ENCODE data around the gene DUOX1. TPM values are rescaled to one million over a fixed set of nuclear protein-coding genes. Genes with fewer than 3 reads are reported as not detected.
A peak's percentile ranks its signal among the peaks of the same experiment; 100 is the strongest.
"Not testable (repeated sequence)": the region's sequence is repeated elsewhere in the genome, so short reads cannot be mapped to it uniquely, and the experiment has no call there.

DUOX1 gene
- total and polyA plus RNA-seq, 12 donors = 2.5 to 98.8 (median 23.6) TPM; not detected in 1

- intact Hi-C loops (cut with DNase I) = no loop called here
- TF ChIP-seq POLR2A (IDR thresholded peaks at IDR 0.05) = no peak
- TF ChIP-seq CTCF (IDR thresholded peaks at IDR 0.05) = no peak
- 91 to 94% (median 94%) methylated on average over 6 to 12 of the region's 12 CpGs for WGBS, 4 donors
These were observed 28.0 kb upstream of the DUOX1 start for GRCh38 chr15:45101749-45102148.

GRCh38 chr15:45102226-45102625 lies 27.6 kb upstream of the DUOX1 start:
- no peak for DNase-seq
- H3K4me1 ChIP-seq (replicated peaks in 1 of 2) = no peaks in the 10 kb centered on the region
- no peak overlapping the region for H3K27ac ChIP-seq
- intact Hi-C loops (cut with DNase I) = no loop called here
- no peak for TF ChIP-seq POLR2A (IDR thresholded peaks at IDR 0.05)
- no peak for TF ChIP-seq CTCF (IDR thresholded peaks at IDR 0.05)
- no peaks in the 10 kb centered on the region for H3K9me3 ChIP-seq (replicated peaks in 1 of 3)
- H3K4me3 ChIP-seq = no peak overlapping the region
- WGBS, 4 donors = 85 to 99% (median 91%) methylated on average over 3 to 6 of the region's 6 CpGs
- no peaks in the 10 kb centered on the region for H3K36me3 ChIP-seq (replicated peaks in 1 of 2)
- H3K27me3 ChIP-seq = no peaks in the 10 kb centered on the region

More at GRCh38 chr15:45101749-45102148, 28.0 kb upstream of the DUOX1 start:
- Histone ChIP-seq H3K9me3 (replicated peaks in 1 of 3) (no peaks in the 10 kb centered on the region), H3K27me3 (no peaks in the 10 kb centered on the region), H3K4me1 (replicated peaks in 1 of 2) (no peaks in the 10 kb centered on the region), H3K4me3 (no peak overlapping the region), H3K27ac (no peak overlapping the region), H3K36me3 (replicated peaks in 1 of 2) (no peaks in the 10 kb centered on the region)
- DNase-seq = no peak

- H3K27ac ChIP-seq; H3K27me3 ChIP-seq; H3K4me3 ChIP-seq; H3K4me1 ChIP-seq (replicated peaks in 1 of 2); H3K36me3 ChIP-seq (replicated peaks in 1 of 2); intact Hi-C loops (cut with DNase I); H3K9me3 ChIP-seq (replicated peaks in 1 of 3); DNase-seq: not testable (repeated sequence)
- 91 to 95% (median 94%) methylated on average over 5 to 9 of the region's 9 CpGs for WGBS, 4 donors
These were observed 25.6 kb upstream of the DUOX1 start for GRCh38 chr15:45104170-45104569.

GRCh38 chr15:45105586-45105985 lies 24.2 kb upstream of the DUOX1 start:
- no peak overlapping the region for H3K27ac ChIP-seq
- no peaks in the 10 kb centered on the region for H3K36me3 ChIP-seq (replicated peaks in 1 of 2)
- no peaks in the 10 kb centered on the region for H3K4me1 ChIP-seq (replicated peaks in 1 of 2)
- TF ChIP-seq CTCF (IDR thresholded peaks at IDR 0.05) (no peak), POLR2A (IDR thresholded peaks at IDR 0.05) (no peak)
- 87 to 98% (median 92%) methylated on average over 8 to 11 of the region's 11 CpGs for WGBS, 4 donors
- H3K9me3 ChIP-seq (replicated peaks in 1 of 3) = no peaks in the 10 kb centered on the region
- H3K27me3 ChIP-seq = peaks cover 8% of the 10 kb centered on the region
- intact Hi-C loops (cut with DNase I) = no loop called here
- DNase-seq = peak in 1 of 7 donors; percentile 2
- H3K4me3 ChIP-seq = no peak overlapping the region

GRCh38 chr15:45106002-45106790 lies 23.6 kb upstream of the DUOX1 start:
- Histone ChIP-seq H3K27me3 (peaks cover 8% of the 10 kb centered on the region), H3K27ac (no peak overlapping the region), H3K9me3 (replicated peaks in 1 of 3) (no peaks in the 10 kb centered on the region), H3K36me3 (replicated peaks in 1 of 2) (no peaks in the 10 kb centered on the region), H3K4me1 (replicated peaks in 1 of 2) (no peaks in the 10 kb centered on the region), H3K4me3 (no peak overlapping the region)
- 78 to 84% (median 83%) methylated on average over 12 to 15 of the region's 15 CpGs for WGBS, 4 donors
- peak in 1 of 7 donors; percentile 3 for DNase-seq
- no peak for TF ChIP-seq POLR2A (IDR thresholded peaks at IDR 0.05)
- TF ChIP-seq CTCF (IDR thresholded peaks at IDR 0.05) = no peak
- intact Hi-C loops (cut with DNase I) = no loop called here

Measured in adrenal gland (tissue), 12 donors.